H9 (cell line): ENCODE results near the gene RNF212. TPM values are rescaled to one million over a fixed set of nuclear protein-coding genes. Genes with fewer than 3 reads are reported as not detected.

Source experiments
- DNase-seq: peaks from one replicate; pipeline ENCODE4 v3.0.0-alpha.2; 2017
- H2AFZ ChIP-seq: one replicate; pipeline ENCODE4 v1.6.1; 2013; ENCODE audit warnings: mild to moderate bottlenecking, low read length, control low read depth, moderate library complexity
- H2AK5ac ChIP-seq: 2 replicates; pipeline ENCODE4 v1.6.1; 2013; ENCODE audit warnings: low read length, control low read depth, mixed read lengths; ENCODE audit not compliant: insufficient read length
- H2BK120ac ChIP-seq: one replicate; pipeline ENCODE4 v1.6.1; 2013; ENCODE audit warnings: low read depth, mild to moderate bottlenecking, low read length, control low read depth, inconsistent platforms; ENCODE audit not compliant: poor library complexity, severe bottlenecking
- H2BK12ac ChIP-seq: 2 replicates; pipeline ENCODE4 v1.6.1; 2013; ENCODE audit warnings: low read length, control low read depth, mixed read lengths, low read depth; ENCODE audit not compliant: insufficient read length
- H2BK15ac ChIP-seq: 2 replicates; pipeline ENCODE4 v1.6.1; 2013; ENCODE audit warnings: low read depth, low read length, control low read depth
- H2BK20ac ChIP-seq: one replicate; pipeline ENCODE4 v1.6.1; 2013; ENCODE audit warnings: low read depth, mild to moderate bottlenecking, low read length, control low read depth, inconsistent platforms; ENCODE audit not compliant: poor library complexity, severe bottlenecking
- H2BK5ac ChIP-seq: 2 replicates; pipeline ENCODE4 v1.6.1; 2013; ENCODE audit warnings: low read length, control low read depth, mixed read lengths; ENCODE audit not compliant: insufficient read length
- H3K14ac ChIP-seq: 2 replicates; pipeline ENCODE4 v1.6.1; 2013; ENCODE audit warnings: low read length, control low read depth; ENCODE audit not compliant: insufficient read depth
- H3K18ac ChIP-seq: 2 replicates; pipeline ENCODE4 v1.6.1; 2013; ENCODE audit warnings: low read depth, mild to moderate bottlenecking, mixed read lengths, low read length, control low read depth; ENCODE audit not compliant: insufficient read length
- H3K23ac ChIP-seq: 2 replicates; pipeline ENCODE4 v1.6.1; 2013; ENCODE audit warnings: low read length, control low read depth, mixed read lengths, low read depth; ENCODE audit not compliant: insufficient read length
- H3K23me2 ChIP-seq: 2 replicates; pipeline ENCODE4 v1.6.1; 2013; ENCODE audit warnings: low read depth, mild to moderate bottlenecking, mixed read lengths, low read length, control low read depth; ENCODE audit not compliant: insufficient read length, poor library complexity, severe bottlenecking
- H3K27ac ChIP-seq: 2 replicates; pipeline ENCODE4 v1.5.1; 2013; ENCODE audit warnings: low read length, control low read depth, mixed read lengths, low read depth; ENCODE audit not compliant: insufficient read length
- H3K27me3 ChIP-seq: 2 replicates; pipeline ENCODE4 v1.6.1; 2013; ENCODE audit warnings: low read length, control low read depth, inconsistent platforms; ENCODE audit not compliant: insufficient read depth
- H3K4ac ChIP-seq: 2 replicates; pipeline ENCODE4 v1.6.1; 2013; ENCODE audit warnings: low read depth, mild to moderate bottlenecking, control low read depth, inconsistent platforms, low read length, moderate library complexity
- H3K4me1 ChIP-seq: 2 replicates; pipeline ENCODE4 v1.6.1; 2013; ENCODE audit warnings: low read length, control low read depth, inconsistent platforms; ENCODE audit not compliant: insufficient read depth
- H3K4me2 ChIP-seq: 2 replicates; pipeline ENCODE4 v1.6.1; 2013; ENCODE audit warnings: low read length, control low read depth, mixed read lengths; ENCODE audit not compliant: insufficient read length, insufficient read depth
- H3K56ac ChIP-seq: 2 replicates; pipeline ENCODE4 v1.6.1; 2013; ENCODE audit warnings: low read depth, mild to moderate bottlenecking, mixed read lengths, low read length, control low read depth; ENCODE audit not compliant: insufficient read length
- H3K79me1 ChIP-seq: 2 replicates; pipeline ENCODE4 v1.6.1; 2013; ENCODE audit warnings: low read depth, mild to moderate bottlenecking, moderate library complexity, low read length, control low read depth, inconsistent platforms; ENCODE audit not compliant: insufficient read depth, poor library complexity, severe bottlenecking
- H3K79me2 ChIP-seq: 2 replicates; pipeline ENCODE4 v1.6.1; 2013; ENCODE audit warnings: low read length, control low read depth, inconsistent platforms; ENCODE audit not compliant: insufficient read depth
- H3K9ac ChIP-seq: 2 replicates; pipeline ENCODE4 v1.6.1; 2013; ENCODE audit warnings: low read length, control low read depth, mixed read lengths; ENCODE audit not compliant: insufficient read length; ENCODE audit errors: extremely low read depth
- H3K9me3 ChIP-seq: one replicate; pipeline ENCODE4 v1.6.1; 2013; ENCODE audit warnings: low read depth, low read length, inconsistent platforms; ENCODE audit not compliant: control insufficient read depth
- H3T11ph ChIP-seq: one replicate; pipeline ENCODE4 v1.6.1; 2013; ENCODE audit warnings: mild to moderate bottlenecking, low read length, control low read depth, inconsistent platforms
- H4K20me1 ChIP-seq: one replicate; pipeline ENCODE4 v1.6.1; 2013; ENCODE audit not compliant: control insufficient read depth, insufficient read length, insufficient read depth
- H4K5ac ChIP-seq: 2 replicates; pipeline ENCODE4 v1.6.1; 2013; ENCODE audit warnings: low read depth, mild to moderate bottlenecking, mixed read lengths, low read length, control low read depth; ENCODE audit not compliant: insufficient read length
- H4K8ac ChIP-seq: replicated peaks from 2 replicates; pipeline ENCODE4 v1.6.1; 2013; ENCODE audit warnings: low read length, control low read depth, mixed read lengths, low read depth; ENCODE audit not compliant: insufficient read length
- H4K91ac ChIP-seq: 2 replicates; pipeline ENCODE4 v1.6.1; 2013; ENCODE audit warnings: low read depth, mild to moderate bottlenecking, moderate library complexity, mixed read lengths, low read length, control low read depth; ENCODE audit not compliant: insufficient read length
- H3K27ac Mint-ChIP-seq, 3 experiments: 2 replicates in 2 of 3; 3 replicates in 1 of 3; pipeline ENCODE4 v1.8.0; 2020 to 2021; ENCODE audit warnings: mixed read lengths in 3 of 3, mild to moderate bottlenecking in 1 of 3, moderate library complexity in 1 of 3
- H3K27me3 Mint-ChIP-seq: 2 replicates; pipeline ENCODE4 v1.8.0; 2021; ENCODE audit warnings: low read depth, mild to moderate bottlenecking, moderate library complexity, mixed read lengths
- H3K36me3 Mint-ChIP-seq, 3 experiments: 2 replicates in 2 of 3; 3 replicates in 1 of 3; pipeline ENCODE4 v1.8.0; 2020 to 2021; ENCODE audit warnings: low read depth in 3 of 3, mixed read lengths in 3 of 3; ENCODE audit not compliant: insufficient read depth in 1 of 3
- H3K4me1 Mint-ChIP-seq, 2 experiments: 2 replicates each; pipeline ENCODE4 v1.8.0; 2020; ENCODE audit warnings: mixed read lengths in 2 of 2
- H3K4me3 Mint-ChIP-seq, 2 experiments: 2 replicates in 1 of 2; 3 replicates in 1 of 2; pipeline ENCODE4 v1.8.0; 2020 to 2021; ENCODE audit warnings: mild to moderate bottlenecking in 2 of 2, mixed read lengths in 2 of 2, moderate library complexity in 1 of 2
- H3K9me3 Mint-ChIP-seq, 2 experiments: 2 replicates in 1 of 2; 3 replicates in 1 of 2; pipeline ENCODE4 v1.8.0; 2020; ENCODE audit warnings: mild to moderate bottlenecking in 2 of 2, mixed read lengths in 2 of 2, moderate library complexity in 1 of 2
- WGBS: extraction: QIAGEN DNeasy Blood & Tissue Kit; methylation state at CpG from one replicate; pipeline ENCODE4 v1.1.7; 2013; ENCODE audit warnings: missing lambda C conversion rate, low lambda C conversion rate, mixed read lengths; ENCODE audit not compliant: insufficient read length; ENCODE audit errors: extremely low coverage; 5-methylcytosine and 5-hydroxymethylcytosine counted together
- total RNA-seq: library from RNA; stranded (reverse); gene quantifications from 2 replicates; pipeline ENCODE4 v1.2.1, GENCODE V29; 2021
- TF ChIP-seq, protein P1 (sequence below): fragments of 200-600 bp; sonication (generic); conservative IDR thresholded peaks from 3 replicates; pipeline ENCODE4 v1.8.0; 2021; ENCODE audit warnings: antibody characterized with exemption, mild to moderate bottlenecking

RNF212 gene
- total RNA-seq, 1 experiment from 2014 or later, result 3.0 TPM

DNA sequence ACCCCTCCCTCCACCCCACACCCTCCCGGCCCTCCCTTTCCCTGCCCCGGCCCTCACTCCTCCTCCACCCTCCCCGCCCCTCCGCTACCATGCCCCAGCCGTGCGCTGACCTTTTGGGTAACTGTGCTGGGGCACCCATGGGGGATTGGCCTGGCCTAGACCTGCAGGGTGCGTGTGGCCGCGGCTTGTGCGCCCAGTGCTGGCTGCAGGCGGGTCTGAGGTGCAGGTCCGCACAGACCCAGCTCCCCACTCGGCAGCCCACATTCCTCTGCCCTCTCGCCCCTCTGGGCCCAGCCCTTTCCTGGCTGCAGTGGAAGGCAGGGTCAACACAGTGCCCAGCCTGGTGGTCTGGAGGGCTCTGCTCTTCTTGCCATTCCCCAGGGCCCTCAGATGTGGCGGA lies 77.3 kb downstream of the RNF212 start:
- no peak overlapping the region for H2AFZ ChIP-seq
- no peak overlapping the region for H2AK5ac ChIP-seq
- H3K23me2 ChIP-seq, result no peaks in the 10 kb centered on the region
- H3K9me3 Mint-ChIP-seq, result no peaks in the 10 kb centered on the region
- H3K14ac ChIP-seq, result no peak overlapping the region
- no peak overlapping the region for H3T11ph ChIP-seq
- TF ChIP-seq, protein P1, sequence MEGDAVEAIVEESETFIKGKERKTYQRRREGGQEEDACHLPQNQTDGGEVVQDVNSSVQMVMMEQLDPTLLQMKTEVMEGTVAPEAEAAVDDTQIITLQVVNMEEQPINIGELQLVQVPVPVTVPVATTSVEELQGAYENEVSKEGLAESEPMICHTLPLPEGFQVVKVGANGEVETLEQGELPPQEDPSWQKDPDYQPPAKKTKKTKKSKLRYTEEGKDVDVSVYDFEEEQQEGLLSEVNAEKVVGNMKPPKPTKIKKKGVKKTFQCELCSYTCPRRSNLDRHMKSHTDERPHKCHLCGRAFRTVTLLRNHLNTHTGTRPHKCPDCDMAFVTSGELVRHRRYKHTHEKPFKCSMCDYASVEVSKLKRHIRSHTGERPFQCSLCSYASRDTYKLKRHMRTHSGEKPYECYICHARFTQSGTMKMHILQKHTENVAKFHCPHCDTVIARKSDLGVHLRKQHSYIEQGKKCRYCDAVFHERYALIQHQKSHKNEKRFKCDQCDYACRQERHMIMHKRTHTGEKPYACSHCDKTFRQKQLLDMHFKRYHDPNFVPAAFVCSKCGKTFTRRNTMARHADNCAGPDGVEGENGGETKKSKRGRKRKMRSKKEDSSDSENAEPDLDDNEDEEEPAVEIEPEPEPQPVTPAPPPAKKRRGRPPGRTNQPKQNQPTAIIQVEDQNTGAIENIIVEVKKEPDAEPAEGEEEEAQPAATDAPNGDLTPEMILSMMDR, result no peak
- no peaks in the 10 kb centered on the region for H4K20me1 ChIP-seq
- no peak overlapping the region for H3K18ac ChIP-seq
- no peaks in the 10 kb centered on the region for H3K79me2 ChIP-seq
- H3K4me1 Mint-ChIP-seq, result peaks cover 0 to 4% of the 10 kb centered on the region in 2 experiments; a peak in 3 of 4 replicates
- H3K27me3 ChIP-seq, result no peaks in the 10 kb centered on the region
- no peak overlapping the region for H2BK20ac ChIP-seq
- no peak overlapping the region for H4K8ac ChIP-seq
- no CpG with 5 or more reads among the region's 15 CpGs for WGBS
- H3K56ac ChIP-seq, result no peak overlapping the region
- H3K4me2 ChIP-seq, result no peak overlapping the region
- H3K4me3 Mint-ChIP-seq, result no peak overlapping the region
- H2BK120ac ChIP-seq, result no peak overlapping the region
- no peak overlapping the region for H3K23ac ChIP-seq
- no peaks in the 10 kb centered on the region for H3K36me3 Mint-ChIP-seq
- no peaks in the 10 kb centered on the region for H3K79me1 ChIP-seq
- no peaks in the 10 kb centered on the region for H3K9me3 ChIP-seq
- H3K9ac ChIP-seq, result no peak overlapping the region
- H3K4ac ChIP-seq, result no peak overlapping the region
- no peak overlapping the region for H2BK15ac ChIP-seq
- no peak overlapping the region for H2BK5ac ChIP-seq
- H4K5ac ChIP-seq, result no peak overlapping the region
- no peak overlapping the region for H2BK12ac ChIP-seq
- no peak for DNase-seq
- H3K4me1 ChIP-seq, result no peaks in the 10 kb centered on the region
- no peak overlapping the region for H3K27ac ChIP-seq
- no peak overlapping the region for H4K91ac ChIP-seq
- no peaks in the 10 kb centered on the region for H3K27me3 Mint-ChIP-seq
- H3K27ac Mint-ChIP-seq, result no peak overlapping the region; a peak in 1 of 7 replicates
